KMS-11 (cell line): ENCODE data around the gene SMARCC1.

Experiments used
- H2AFZ ChIP-seq: fragments of 200-600 bp; sonication (generic); 2 replicates; pipeline ENCODE4 v1.6.1; 2016; ENCODE audit warnings: antibody characterized with exemption, mixed run types, low read depth
- H3K27ac ChIP-seq: fragments of 200-600 bp; sonication (generic); 2 replicates; pipeline ENCODE4 v1.6.1; 2016; ENCODE audit warnings: mild to moderate bottlenecking, mixed run types
- H3K27me3 ChIP-seq: fragments of 200-600 bp; sonication (generic); 2 replicates; pipeline ENCODE4 v1.6.1; 2017; ENCODE audit warnings: mild to moderate bottlenecking, low read depth, mixed run types, moderate library complexity; ENCODE audit not compliant: insufficient read depth
- H3K36me3 ChIP-seq: fragments of 200-600 bp; sonication (generic); 2 replicates; pipeline ENCODE4 v1.6.1; 2017; ENCODE audit warnings: mild to moderate bottlenecking, mixed run types; ENCODE audit not compliant: insufficient read depth
- H3K4me1 ChIP-seq: fragments of 200-600 bp; sonication (generic); 2 replicates; pipeline ENCODE4 v1.6.1; 2016; ENCODE audit warnings: mild to moderate bottlenecking, low read depth, mixed run types; ENCODE audit not compliant: poor library complexity, severe bottlenecking
- H3K4me2 ChIP-seq: fragments of 200-600 bp; sonication (generic); 2 replicates; pipeline ENCODE4 v1.7.0; 2016; ENCODE audit warnings: mild to moderate bottlenecking, mixed run types
- H3K4me3 ChIP-seq: fragments of 200-600 bp; sonication (generic); IDR thresholded peaks from 2 replicates; pipeline ENCODE4 v1.6.1; 2017; ENCODE audit warnings: low read depth, low read length, mixed read lengths; ENCODE audit not compliant: insufficient read depth
- H3K79me2 ChIP-seq: fragments of 200-600 bp; sonication (generic); 2 replicates; pipeline ENCODE4 v1.6.1; 2016; ENCODE audit warnings: low read depth, mixed run types; ENCODE audit not compliant: insufficient read depth
- H3K9ac ChIP-seq: fragments of 200-600 bp; sonication (generic); 2 replicates; pipeline ENCODE4 v1.6.1; 2016; ENCODE audit warnings: mild to moderate bottlenecking, mixed run types
- H4K20me1 ChIP-seq: fragments of 200-600 bp; sonication (generic); 2 replicates; pipeline ENCODE4 v1.6.1; 2016; ENCODE audit warnings: mild to moderate bottlenecking, mixed run types; ENCODE audit not compliant: insufficient read depth
- CTCF ChIP-seq: fragments of 200-600 bp; sonication (generic); conservative IDR thresholded peaks from 2 replicates; pipeline ENCODE4 v1.6.1; 2017; ENCODE audit warnings: low read depth, mild to moderate bottlenecking, antibody characterized with exemption, low read length, moderate library complexity, mixed read lengths

SMARCC1 gene

DNA sequence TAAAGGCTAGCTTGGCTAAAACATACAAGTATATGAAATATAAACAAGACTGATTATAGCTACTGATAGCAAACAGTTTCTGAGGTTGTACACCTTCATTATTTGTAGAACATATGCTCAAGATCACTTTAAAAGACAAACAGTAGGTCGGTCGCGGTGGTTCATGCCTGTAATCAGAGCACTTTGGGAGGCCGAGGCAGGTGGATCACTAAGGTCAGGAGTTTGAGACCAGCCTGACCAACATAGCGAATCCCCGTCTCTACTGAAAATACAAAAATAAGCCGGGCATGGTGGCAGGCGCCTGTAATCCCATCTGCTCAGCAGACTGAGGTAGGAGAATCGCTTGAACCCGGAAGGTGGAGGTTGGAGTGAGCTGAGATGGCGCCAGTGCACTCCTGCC lies 80.3 kb downstream of the SMARCC1 start:
- Histone ChIP-seq H4K20me1 (no peaks in the 10 kb centered on the region), H3K36me3 (no peaks in the 10 kb centered on the region), H3K27ac (no peak overlapping the region), H3K4me3 (no peak overlapping the region), H3K4me1 (no peaks in the 10 kb centered on the region), H3K9ac (no peak overlapping the region), H3K4me2 (no peak overlapping the region), H3K79me2 (no peaks in the 10 kb centered on the region), H3K27me3 (no peaks in the 10 kb centered on the region), H2AFZ (no peak overlapping the region)
- TF ChIP-seq CTCF, result no peak

GRCh38 chr3:47692158-47692557 lies 89.5 kb downstream of the SMARCC1 start:
- Histone ChIP-seq H3K36me3 (no peaks in the 10 kb centered on the region), H3K27ac (no peak overlapping the region), H3K4me3 (no peak overlapping the region), H2AFZ (no peak overlapping the region), H4K20me1 (no peaks in the 10 kb centered on the region), H3K79me2 (no peaks in the 10 kb centered on the region), H3K27me3 (no peaks in the 10 kb centered on the region), H3K9ac (no peak overlapping the region), H3K4me2 (no peak overlapping the region), H3K4me1 (no peaks in the 10 kb centered on the region)
- TF ChIP-seq CTCF, result no peak

- H3K4me1 ChIP-seq, result no peaks in the 10 kb centered on the region
- H3K4me2 ChIP-seq, result no peak overlapping the region
- H3K27me3 ChIP-seq, result no peaks in the 10 kb centered on the region
- H3K36me3 ChIP-seq, result no peaks in the 10 kb centered on the region
- H3K27ac ChIP-seq, result no peak overlapping the region
- no peak for TF ChIP-seq CTCF
- no peaks in the 10 kb centered on the region for H3K79me2 ChIP-seq
- H4K20me1 ChIP-seq, result no peaks in the 10 kb centered on the region
- no peak overlapping the region for H3K9ac ChIP-seq
- H2AFZ ChIP-seq, result no peak overlapping the region
- no peak overlapping the region for H3K4me3 ChIP-seq
Observed at GRCh38 chr3:47688488-47688887, 93.2 kb downstream of the SMARCC1 start.

- Histone ChIP-seq H3K4me2 (no peak overlapping the region), H3K4me3 (no peak overlapping the region), H3K27ac (no peak overlapping the region), H3K27me3 (no peaks in the 10 kb centered on the region), H3K9ac (no peak overlapping the region), H3K4me1 (no peaks in the 10 kb centered on the region), H3K79me2 (no peaks in the 10 kb centered on the region), H3K36me3 (no peaks in the 10 kb centered on the region), H2AFZ (no peak overlapping the region), H4K20me1 (no peaks in the 10 kb centered on the region)
- TF ChIP-seq CTCF, result no peak
Observed at GRCh38 chr3:47685037-47685436, 96.7 kb downstream of the SMARCC1 start.

DNA sequence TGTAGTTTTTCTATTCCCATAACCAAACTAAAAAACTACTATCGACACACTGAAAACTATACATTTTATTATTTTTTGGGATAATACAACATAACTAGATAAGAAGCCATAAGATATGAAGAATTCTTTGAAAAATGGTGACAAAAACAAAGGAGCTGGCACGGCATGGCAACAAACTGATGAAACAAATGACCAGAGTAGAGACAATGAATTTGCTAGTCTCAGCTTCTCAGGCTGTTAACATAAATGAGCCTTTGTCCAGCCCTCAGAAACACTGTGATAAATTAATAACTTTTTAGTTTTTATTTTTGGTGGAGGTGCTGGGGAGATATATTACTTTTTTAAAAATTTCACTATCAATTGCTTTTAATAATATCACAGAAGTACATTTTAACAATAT lies 100.7 kb downstream of the SMARCC1 start:
- no peak overlapping the region for H3K9ac ChIP-seq
- H3K27me3 ChIP-seq, result no peaks in the 10 kb centered on the region
- no peak overlapping the region for H3K4me2 ChIP-seq
- no peaks in the 10 kb centered on the region for H3K36me3 ChIP-seq
- no peaks in the 10 kb centered on the region for H3K4me1 ChIP-seq
- no peak overlapping the region for H2AFZ ChIP-seq
- TF ChIP-seq CTCF, result no peak
- H3K79me2 ChIP-seq, result no peaks in the 10 kb centered on the region
- no peak overlapping the region for H3K4me3 ChIP-seq
- no peak overlapping the region for H3K27ac ChIP-seq
- H4K20me1 ChIP-seq, result no peaks in the 10 kb centered on the region
